Measurements from ENCODE around the gene F5.

The F5 gene

GRCh38 chr1:169630006-169630405 is 43.7 kb upstream of the F5 start, which contains the start of gene SELP:
TSS of gene SELP (minus strand) at chr1:169630124. CDS start at chr1:169630074, 50 bp downstream.
- no peak for TF ChIP-seq CTCF (conservative IDR thresholded peaks at IDR 0.05; ENCODE audit: low read depth, low read length)
- H2AFZ ChIP-seq (ENCODE audit: low read depth), result no peak within 1 kb of the TSS
- no peaks in the 10 kb centered on the region for H3K4me1 ChIP-seq (ENCODE audit: low read depth, poor library complexity, severe bottlenecking)
- no peaks in the 10 kb centered on the region for H3K79me2 ChIP-seq (ENCODE audit: insufficient read depth, low read depth)
- H4K20me1 ChIP-seq (ENCODE audit: insufficient read depth), result no peaks in the 10 kb centered on the region
- H3K9ac ChIP-seq, result no peak within 1 kb of the TSS
- no peak within 1 kb of the TSS for H3K4me2 ChIP-seq
- H3K27ac ChIP-seq, result no peak within 1 kb of the TSS
- H3K4me3 ChIP-seq (IDR thresholded peaks at IDR 0.05; ENCODE audit: insufficient read depth, low read depth, low read length), result no peak within 1 kb of the TSS
- H3K36me3 ChIP-seq (ENCODE audit: insufficient read depth), result no peaks in the 10 kb centered on the region
- no peaks in the 10 kb centered on the region for H3K27me3 ChIP-seq (ENCODE audit: insufficient read depth, low read depth)

GRCh38 chr1:169624912-169625311 is 38.6 kb upstream of the F5 start:
- Histone ChIP-seq H3K9ac (no peak overlapping the region), H4K20me1 (ENCODE audit: insufficient read depth) (no peaks in the 10 kb centered on the region), H3K4me3 (IDR thresholded peaks at IDR 0.05; ENCODE audit: insufficient read depth, low read depth, low read length) (no peak overlapping the region), H3K27me3 (ENCODE audit: insufficient read depth, low read depth) (no peaks in the 10 kb centered on the region), H3K4me1 (ENCODE audit: low read depth, poor library complexity, severe bottlenecking) (no peaks in the 10 kb centered on the region), H3K36me3 (ENCODE audit: insufficient read depth) (no peaks in the 10 kb centered on the region), H3K4me2 (no peak overlapping the region), H3K79me2 (ENCODE audit: insufficient read depth, low read depth) (no peaks in the 10 kb centered on the region), H2AFZ (ENCODE audit: low read depth) (no peak overlapping the region), H3K27ac (no peak overlapping the region)
- no peak for TF ChIP-seq CTCF (conservative IDR thresholded peaks at IDR 0.05; ENCODE audit: low read depth, low read length)

- no peak for TF ChIP-seq CTCF (conservative IDR thresholded peaks at IDR 0.05; ENCODE audit: low read depth, low read length)
- no peaks in the 10 kb centered on the region for H3K36me3 ChIP-seq (ENCODE audit: insufficient read depth)
- no peaks in the 10 kb centered on the region for H3K27me3 ChIP-seq (ENCODE audit: insufficient read depth, low read depth)
- no peak overlapping the region for H3K4me2 ChIP-seq
- H2AFZ ChIP-seq (ENCODE audit: low read depth), result no peak overlapping the region
- H3K9ac ChIP-seq, result no peak overlapping the region
- no peak overlapping the region for H3K27ac ChIP-seq
- H3K4me1 ChIP-seq (ENCODE audit: low read depth, poor library complexity, severe bottlenecking), result no peaks in the 10 kb centered on the region
- H3K79me2 ChIP-seq (ENCODE audit: insufficient read depth, low read depth), result no peaks in the 10 kb centered on the region
- no peak overlapping the region for H3K4me3 ChIP-seq (IDR thresholded peaks at IDR 0.05; ENCODE audit: insufficient read depth, low read depth, low read length)
- H4K20me1 ChIP-seq (ENCODE audit: insufficient read depth), result no peaks in the 10 kb centered on the region
Measured at GRCh38 chr1:169624122-169624521, 37.8 kb upstream of the F5 start.

GRCh38 chr1:169623132-169623926 is 37.0 kb upstream of the F5 start:
- H3K4me2 ChIP-seq, result no peak overlapping the region
- no peak for TF ChIP-seq CTCF (conservative IDR thresholded peaks at IDR 0.05; ENCODE audit: low read depth, low read length)
- no peaks in the 10 kb centered on the region for H3K27me3 ChIP-seq (ENCODE audit: insufficient read depth, low read depth)
- no peak overlapping the region for H3K27ac ChIP-seq
- no peaks in the 10 kb centered on the region for H3K79me2 ChIP-seq (ENCODE audit: insufficient read depth, low read depth)
- no peaks in the 10 kb centered on the region for H3K36me3 ChIP-seq (ENCODE audit: insufficient read depth)
- no peak overlapping the region for H3K4me3 ChIP-seq (IDR thresholded peaks at IDR 0.05; ENCODE audit: insufficient read depth, low read depth, low read length)
- H3K4me1 ChIP-seq (ENCODE audit: low read depth, poor library complexity, severe bottlenecking), result no peaks in the 10 kb centered on the region
- H4K20me1 ChIP-seq (ENCODE audit: insufficient read depth), result no peaks in the 10 kb centered on the region
- no peak overlapping the region for H2AFZ ChIP-seq (ENCODE audit: low read depth)
- H3K9ac ChIP-seq, result no peak overlapping the region
